Activated naive CD4-positive, alpha-beta T cell treated with anti-CD3 and anti-CD28 coated beads, Interleukin-2, amount 50 U/mL, for 16 hours (primary cell): ENCODE data around the gene GZMM.
"Not testable (repeated sequence)": the region's sequence is repeated elsewhere in the genome, so short reads cannot be mapped to it uniquely, and the experiment has no call there.

ENCODE experiments used
- DNase-seq: peaks from one replicate; pipeline ENCODE4 v3.0.0-alpha.2; 2020

The GZMM gene

GRCh38 chr19:583968-584239 is 40.1 kb downstream of the GZMM start:
- DNase-seq = no peak

GRCh38 chr19:584240-585001 is 40.6 kb downstream of the GZMM start:
- DNase-seq = peak; percentile 66

- not testable (repeated sequence) for DNase-seq
Measured at GRCh38 chr19:585146-585545, 41.3 kb downstream of the GZMM start.

- DNase-seq = no peak
Measured at GRCh38 chr19:585551-586110, 41.8 kb downstream of the GZMM start.

GRCh38 chr19:588093-588740 is 44.4 kb downstream of the GZMM start:
- DNase-seq = peak; percentile 73

- no peak for DNase-seq
Measured at GRCh38 chr19:588741-589692, 45.2 kb downstream of the GZMM start.

- DNase-seq = no peak
Measured at GRCh38 chr19:589693-590395, 46.0 kb downstream of the GZMM start, which contains the start of gene HCN2. HCN2 (plus strand) TSS chr19:589881; CDS start chr19:589946, 65 bp downstream.

- peak; percentile 37 for DNase-seq
Measured at GRCh38 chr19:590396-590745, 46.5 kb downstream of the GZMM start.

- DNase-seq = no peak
Measured at GRCh38 chr19:590750-591098, 46.9 kb downstream of the GZMM start.

- DNase-seq = no peak
Measured at GRCh38 chr19:591099-591958, 47.5 kb downstream of the GZMM start.

- no peak for DNase-seq
Measured at GRCh38 chr19:592101-592500, 48.2 kb downstream of the GZMM start.

GRCh38 chr19:593055-593454 is 49.2 kb downstream of the GZMM start:
- DNase-seq = no peak

- no peak for DNase-seq
Measured at GRCh38 chr19:593505-593904, 49.7 kb downstream of the GZMM start.

GRCh38 chr19:594265-594870 is 50.5 kb downstream of the GZMM start:
- no peak for DNase-seq

- no peak for DNase-seq
Measured at GRCh38 chr19:595326-596262, 51.7 kb downstream of the GZMM start.

- no peak for DNase-seq
Measured at GRCh38 chr19:596263-596655, 52.4 kb downstream of the GZMM start.

- no peak for DNase-seq
Measured at GRCh38 chr19:597406-598315, 53.8 kb downstream of the GZMM start.
